HCT116 (cell line): ENCODE data around the gene VSX2. TPM values are rescaled to one million over a fixed set of nuclear protein-coding genes. Genes with fewer than 3 reads are reported as not detected.

Experiments used
- ATAC-seq: fragments of 200-7000 bp; cut with Tn5 transposase; 2 replicates; pipeline ENCODE4 v1.9.1; 2020; ENCODE audit warnings: mild to moderate bottlenecking, moderate library complexity
- BruUV-seq: library from RNA; stranded (reverse); fragments of 400-500 nt; replicated peaks from 2 replicates; lab custom pipeline; 2021; lab: Mats Ljungman, UMichigan
- CTCF ChIA-PET: fragments of 300-600 bp; sonication (Branson Sonifier 250); formaldehyde crosslinking; loops from one replicate; lab custom pipeline; 2021; ENCODE audit warnings: antibody characterized with exemption; lab: Charles Lee
- POLR2A ChIA-PET: fragments of 300-600, 350-600 bp; sonication (Branson Sonifier 250); formaldehyde crosslinking; loops from one replicate; lab custom pipeline; 2021; ENCODE audit warnings: antibody characterized with exemption; lab: Charles Lee
- RAD21 ChIA-PET, 2 experiments: fragments of 300-600 bp; sonication (Branson Sonifier 250); formaldehyde crosslinking; loops; one replicate each; lab custom pipeline; 2023; ENCODE audit warnings: low total read pairs in 2 of 2; ENCODE audit not compliant: uncharacterized antibody in 2 of 2, unreplicated experiment in 2 of 2, low non-redundant PET in 1 of 2; lab: Charles Lee
- DNase-seq: peaks from one replicate; pipeline ENCODE4 v3.0.0-alpha.2; 2010; ENCODE audit warnings: low read depth, low spot score
- H2AFZ ChIP-seq: fragments of 200-600 bp; shearing (Covaris generic), sonication (generic); 2 replicates; pipeline ENCODE4 v1.6.1; 2017; ENCODE audit warnings: low read depth, mixed run types, mixed read lengths, antibody characterized with exemption, low read length; ENCODE audit not compliant: poor library complexity, severe bottlenecking
- H3K27ac ChIP-seq: 2 replicates; pipeline ENCODE4 v1.5.1; 2012; ENCODE audit warnings: low read depth, low read length
- H3K27me3 ChIP-seq: fragments of 200-600 bp; sonication (generic); 2 replicates; pipeline ENCODE4 v1.6.1; 2016; ENCODE audit warnings: mixed run types, low read length, mixed read lengths; ENCODE audit not compliant: insufficient read depth
- H3K36me3 ChIP-seq, 2 experiments: fragments of 200-500 bp in 1 of 2; fragments of 200-600 bp in 1 of 2; sonication (Bioruptor generic) in 1 of 2; sonication (generic) in 1 of 2; 2 replicates each; pipeline versions ENCODE4 v1.5.1 to v1.6.1; 2014 to 2016; ENCODE audit warnings: low read length in 2 of 2, inconsistent platforms in 1 of 2, mixed read lengths in 1 of 2, mixed run types in 1 of 2; ENCODE audit not compliant: insufficient read depth in 2 of 2, control insufficient read depth in 1 of 2
- H3K4me1 ChIP-seq, 2 experiments: fragments of 200-600 bp in 1 of 2; sonication (generic) in 1 of 2; 2 replicates each; pipeline versions ENCODE4 v1.5.1 to v1.6.1; 2012 to 2017; ENCODE audit warnings: low read length in 2 of 2, inconsistent platforms in 1 of 2, mild to moderate bottlenecking in 1 of 2, mixed read lengths in 1 of 2, mixed run types in 1 of 2, moderate library complexity in 1 of 2; ENCODE audit not compliant: insufficient read depth in 2 of 2, control insufficient read depth in 1 of 2
- H3K4me2 ChIP-seq: fragments of 200-600 bp; sonication (generic); 2 replicates; pipeline ENCODE4 v1.6.1; 2017; ENCODE audit warnings: mixed run types, low read length, mixed read lengths
- H3K4me3 ChIP-seq, 2 experiments: fragments of 200-600 bp in 1 of 2; sonication (generic) in 1 of 2; replicated peaks in 1 of 2; 2 replicates each; pipeline ENCODE4 v1.5.1; 2011 to 2016; ENCODE audit warnings: low read length in 2 of 2, control low read depth in 1 of 2, low read depth in 1 of 2, mild to moderate bottlenecking in 1 of 2, mixed read lengths in 1 of 2, mixed run types in 1 of 2
- H3K79me2 ChIP-seq: fragments of 200-600 bp; sonication (generic); 2 replicates; pipeline ENCODE4 v1.6.1; 2017; ENCODE audit warnings: mild to moderate bottlenecking, mixed run types, low read length, moderate library complexity, mixed read lengths; ENCODE audit not compliant: insufficient read depth
- H3K9ac ChIP-seq: fragments of 200-600 bp; sonication (generic); 2 replicates; pipeline ENCODE4 v1.6.1; 2016; ENCODE audit warnings: low read length, mixed read lengths
- H3K9me2 ChIP-seq: fragments of 200-600 bp; sonication (generic), shearing (Covaris generic); 2 replicates; pipeline ENCODE4 v1.6.1; 2017; ENCODE audit warnings: mixed run types, mild to moderate bottlenecking, moderate library complexity; ENCODE audit not compliant: insufficient read depth
- H3K9me3 ChIP-seq, 2 experiments: fragments of 200-500 bp in 1 of 2; fragments of 200-600 bp in 1 of 2; sonication (Bioruptor generic) in 1 of 2; sonication (generic) in 1 of 2; 2 replicates each; pipeline ENCODE4 v1.6.1; 2014 to 2017; ENCODE audit warnings: low read length in 2 of 2, mixed read lengths in 2 of 2, inconsistent platforms in 1 of 2, low read depth in 1 of 2, mild to moderate bottlenecking in 1 of 2, mixed run types in 1 of 2, moderate library complexity in 1 of 2; ENCODE audit not compliant: control insufficient read depth in 1 of 2, insufficient read depth in 1 of 2
- H4K20me1 ChIP-seq: fragments of 200-600 bp; sonication (generic), shearing (Covaris generic); 2 replicates; pipeline ENCODE4 v1.6.1; 2017; ENCODE audit warnings: mixed run types, mild to moderate bottlenecking, moderate library complexity; ENCODE audit not compliant: insufficient read depth
- CBX3 ChIP-seq: IDR thresholded peaks from 2 replicates; pipeline ENCODE4 v1.6.1; 2012; ENCODE audit warnings: low read depth
- CEBPB ChIP-seq: IDR thresholded peaks from 2 replicates; pipeline ENCODE4 v1.6.1; 2012; ENCODE audit warnings: low read depth
- EZH2 ChIP-seq: fragments of 200-600 bp; sonication (generic); IDR thresholded peaks from 2 replicates; pipeline ENCODE4 v1.6.1; 2017; ENCODE audit warnings: antibody characterized with exemption, mixed run types
- EZH2phosphoT487 ChIP-seq: fragments of 200-600 bp; IDR thresholded peaks from 2 replicates; pipeline ENCODE4 v1.6.1; 2018; ENCODE audit warnings: antibody characterized with exemption, borderline replicate concordance
- FOSL1 ChIP-seq: IDR thresholded peaks from 2 replicates; pipeline ENCODE4 v1.6.1; 2012; ENCODE audit warnings: low read depth
- MAX ChIP-seq: IDR thresholded peaks from 2 replicates; pipeline ENCODE4 v1.6.1; 2012
- RAD21 ChIP-seq: IDR thresholded peaks from 2 replicates; pipeline ENCODE4 v1.6.1; 2012; ENCODE audit warnings: low read depth, mild to moderate bottlenecking
- SIN3A ChIP-seq: IDR thresholded peaks from 2 replicates; pipeline ENCODE4 v1.6.1; 2012; ENCODE audit warnings: low read depth
- SRF ChIP-seq: IDR thresholded peaks from 2 replicates; pipeline ENCODE4 v1.6.1; 2012; ENCODE audit warnings: low read depth
- ZFX ChIP-seq: fragments of 450-650 bp; IDR thresholded peaks from 2 replicates; pipeline ENCODE4 v1.6.1; 2017
- intact Hi-C: fragments of 100-400 bp; cut with micrococcal nuclease; formaldehyde crosslinking; loops from 2 replicates; pipeline ENCODE4 v1.10.0; 2022
- total RNA-seq: library from RNA; stranded (reverse); gene quantifications from one replicate; pipeline ENCODE4 v1.2.1, GENCODE V29; 2021; ENCODE audit not compliant: unreplicated experiment
- TF ChIP-seq, protein P1 (sequence below), 3 experiments: fragments of 200-600 bp in 1 of 3; sonication (generic) in 1 of 3; IDR thresholded peaks in 2 of 3; conservative IDR thresholded peaks in 1 of 3; 2 replicates each; pipeline ENCODE4 v1.5.1; 2012 to 2017; ENCODE audit warnings: low read depth in 2 of 3, low read length in 2 of 3, antibody characterized with exemption in 1 of 3, borderline replicate concordance in 1 of 3, control low read depth in 1 of 3, mild to moderate bottlenecking in 1 of 3, mixed read lengths in 1 of 3, mixed run types in 1 of 3, moderate library complexity in 1 of 3; ENCODE audit not compliant: insufficient read depth in 1 of 3

VSX2 gene
- total RNA-seq, 1 experiment from 2014 or later: not detected

DNA sequence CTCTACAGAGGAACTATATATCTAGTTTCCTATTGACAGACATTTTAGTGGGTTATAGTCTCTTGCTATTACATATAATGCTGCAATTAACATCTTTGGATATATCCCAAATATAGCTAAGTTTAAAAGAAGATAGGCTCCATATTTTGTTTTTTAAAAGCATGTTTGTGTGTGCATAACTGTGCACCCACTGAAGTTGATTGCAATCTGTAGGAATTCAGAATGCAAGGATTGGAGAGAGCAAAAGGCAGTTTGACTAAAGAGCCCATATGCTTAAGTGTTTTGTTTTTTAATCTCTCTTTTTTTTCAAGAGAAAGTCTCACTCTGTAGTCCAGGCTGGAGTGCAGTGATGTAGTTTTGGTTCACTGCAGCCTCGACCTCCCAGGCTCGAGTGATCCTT lies 72.9 kb downstream of the VSX2 start:
- intact Hi-C loops: no loop called here
- Histone ChIP-seq H3K9me2 (no peaks in the 10 kb centered on the region), H3K9ac (no peak overlapping the region), H3K4me1 (peaks cover 5 to 6% of the 10 kb centered on the region in 2 experiments; a peak in 3 of 4 replicates), H3K36me3 (no peaks in the 10 kb centered on the region), H3K4me3 (no peak overlapping the region), H3K79me2 (no peaks in the 10 kb centered on the region), H3K27me3 (no peaks in the 10 kb centered on the region), H4K20me1 (no peaks in the 10 kb centered on the region), H3K27ac (no peak overlapping the region), H2AFZ (no peak overlapping the region), H3K4me2 (no peak overlapping the region), H3K9me3 (no peaks in the 10 kb centered on the region)
- ATAC-seq (no peak), DNase-seq (no peak)
- CTCF ChIA-PET: interaction anchor here (0.6 kb wide), 1 partner anchor 33 kb away, joined by 3 read pairs; no protein-coding TSS in a partner anchor
- TF ChIP-seq MAX (no peak), SRF (no peak), ZFX (no peak), EZH2phosphoT487 (no peak), SIN3A (no peak), FOSL1 (no peak), CBX3 (no peak), EZH2 (no peak), RAD21 (no peak), CEBPB (no peak)
- TF ChIP-seq, protein P1, sequence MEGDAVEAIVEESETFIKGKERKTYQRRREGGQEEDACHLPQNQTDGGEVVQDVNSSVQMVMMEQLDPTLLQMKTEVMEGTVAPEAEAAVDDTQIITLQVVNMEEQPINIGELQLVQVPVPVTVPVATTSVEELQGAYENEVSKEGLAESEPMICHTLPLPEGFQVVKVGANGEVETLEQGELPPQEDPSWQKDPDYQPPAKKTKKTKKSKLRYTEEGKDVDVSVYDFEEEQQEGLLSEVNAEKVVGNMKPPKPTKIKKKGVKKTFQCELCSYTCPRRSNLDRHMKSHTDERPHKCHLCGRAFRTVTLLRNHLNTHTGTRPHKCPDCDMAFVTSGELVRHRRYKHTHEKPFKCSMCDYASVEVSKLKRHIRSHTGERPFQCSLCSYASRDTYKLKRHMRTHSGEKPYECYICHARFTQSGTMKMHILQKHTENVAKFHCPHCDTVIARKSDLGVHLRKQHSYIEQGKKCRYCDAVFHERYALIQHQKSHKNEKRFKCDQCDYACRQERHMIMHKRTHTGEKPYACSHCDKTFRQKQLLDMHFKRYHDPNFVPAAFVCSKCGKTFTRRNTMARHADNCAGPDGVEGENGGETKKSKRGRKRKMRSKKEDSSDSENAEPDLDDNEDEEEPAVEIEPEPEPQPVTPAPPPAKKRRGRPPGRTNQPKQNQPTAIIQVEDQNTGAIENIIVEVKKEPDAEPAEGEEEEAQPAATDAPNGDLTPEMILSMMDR (IDR thresholded peaks at IDR 0.05 in 2 of 3, conservative IDR thresholded peaks at IDR 0.05 in 1 of 3; ENCODE audit: borderline replicate concordance in 1 of 3, insufficient read depth in 1 of 3, low read depth in 2 of 3, low read length in 2 of 3): no peak
- no TSS peak for BruUV-seq
- POLR2A ChIA-PET: no interaction called here
- RAD21 ChIA-PET: no interaction called here

Other genes with a start within 250 kb of the VSX2 start
- gene ENTPD5, start 220.2 kb upstream of the VSX2 start, total RNA-seq: 14.4 TPM
- gene BBOF1, start 220.1 kb upstream of the VSX2 start, total RNA-seq: 4.0 TPM
- gene ALDH6A1, start 155.0 kb upstream of the VSX2 start, total RNA-seq: 15.6 TPM
- gene LIN52, start 154.5 kb upstream of the VSX2 start, total RNA-seq: 9.6 TPM
- gene ABCD4, start 63.5 kb downstream of the VSX2 start, total RNA-seq: 45.3 TPM
- 0.10 TPM for gene VRTN, start 109.0 kb downstream of the VSX2 start, total RNA-seq
- not detected for gene SYNDIG1L, start 186.8 kb downstream of the VSX2 start, total RNA-seq